Central memory CD8-positive, alpha-beta T cell (primary cell): ENCODE data around the gene FBXO7.

Experiments
- ATAC-seq: fragments of 150-1000 bp; cut with Tn5 transposase; replicated peaks from 2 replicates; pipeline ENCODE4 v1.10.0; 2022; ENCODE audit warnings: mild to moderate bottlenecking, moderate FRiP score, moderate number of reproducible peaks; ENCODE audit not compliant: poor library complexity, severe bottlenecking; ENCODE audit errors: extremely low read depth
- DNase-seq, 2 donors: peaks; one replicate each; pipeline ENCODE4 v3.0.0; 2021; ENCODE audit warnings: low spot score in 2 of 2
- H3K27ac Mint-ChIP-seq: one replicate; pipeline ENCODE4 v1.8.0; 2022; ENCODE audit warnings: low read depth, mild to moderate bottlenecking, moderate library complexity, mixed read lengths
- H3K27me3 Mint-ChIP-seq: one replicate; pipeline ENCODE4 v1.8.0; 2022; ENCODE audit warnings: mixed read lengths
- H3K36me3 Mint-ChIP-seq: one replicate; pipeline ENCODE4 v1.8.0; 2022; ENCODE audit warnings: mild to moderate bottlenecking, moderate library complexity, mixed read lengths; ENCODE audit not compliant: insufficient read depth
- H3K4me1 Mint-ChIP-seq: one replicate; pipeline ENCODE4 v1.8.0; 2022; ENCODE audit warnings: mixed read lengths
- H3K4me3 Mint-ChIP-seq: one replicate; pipeline ENCODE4 v1.8.0; 2022; ENCODE audit warnings: mild to moderate bottlenecking, moderate library complexity, mixed read lengths
- H3K9me3 Mint-ChIP-seq: one replicate; pipeline ENCODE4 v1.8.0; 2022; ENCODE audit warnings: mixed read lengths

FBXO7 gene

DNA sequence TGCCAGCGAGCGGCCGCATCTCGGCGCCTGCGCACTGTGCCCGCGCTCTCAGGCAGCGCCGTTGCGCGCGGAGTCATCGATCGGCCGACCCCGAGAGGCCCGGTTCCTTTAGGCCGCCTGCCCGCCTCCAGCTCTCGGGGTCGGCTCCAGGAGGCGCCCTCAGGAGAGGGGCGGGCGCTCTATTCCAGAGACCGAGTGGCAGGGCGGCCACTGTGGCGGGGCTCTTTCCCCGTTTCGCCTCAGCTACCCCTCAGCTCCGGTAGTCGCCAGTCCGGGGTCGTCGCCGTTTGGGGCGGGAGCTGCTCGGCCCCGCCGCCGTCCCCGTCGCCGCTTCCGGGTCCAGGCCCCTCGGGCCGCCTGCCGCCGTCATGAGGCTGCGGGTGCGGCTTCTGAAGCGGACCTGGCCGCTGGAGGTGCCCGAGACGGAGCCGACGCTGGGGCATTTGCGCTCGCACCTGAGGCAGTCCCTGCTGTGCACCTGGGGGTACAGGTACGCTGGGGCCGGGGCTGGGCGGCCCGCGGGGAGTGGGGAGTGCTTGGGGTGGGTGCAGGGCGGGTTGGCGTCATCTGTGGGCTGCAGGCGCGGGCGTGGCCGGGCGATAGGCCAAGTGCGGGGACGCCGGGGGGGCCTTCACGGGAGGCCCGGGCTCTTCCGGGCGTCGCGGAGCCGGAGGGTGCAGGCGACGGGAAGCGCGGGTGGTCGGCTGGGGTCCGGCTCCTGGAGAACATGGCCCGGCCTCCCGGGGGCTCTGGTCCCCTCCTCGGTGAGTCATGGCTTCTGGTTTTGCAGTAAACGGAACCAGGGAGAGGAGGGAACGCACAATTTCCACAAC lies at the start of gene FBXO7:
Gene FBXO7, plus strand, starts transcription at position 177 of the 833 bp plus-strand sequence. Its CDS starts 192 bp downstream, at position 369.
- H3K4me1 Mint-ChIP-seq: peaks cover 21% of the 10 kb centered on the region
- DNase-seq (peak; percentile 68 to 77), ATAC-seq (peak; percentile 86)
- no peaks in the 10 kb centered on the region for H3K27me3 Mint-ChIP-seq
- peak within 1 kb of the TSS; percentile 90 for H3K27ac Mint-ChIP-seq
- H3K36me3 Mint-ChIP-seq: peaks cover 18% of the 10 kb centered on the region
- H3K9me3 Mint-ChIP-seq: no peaks in the 10 kb centered on the region
- no peak within 1 kb of the TSS for H3K4me3 Mint-ChIP-seq

DNA sequence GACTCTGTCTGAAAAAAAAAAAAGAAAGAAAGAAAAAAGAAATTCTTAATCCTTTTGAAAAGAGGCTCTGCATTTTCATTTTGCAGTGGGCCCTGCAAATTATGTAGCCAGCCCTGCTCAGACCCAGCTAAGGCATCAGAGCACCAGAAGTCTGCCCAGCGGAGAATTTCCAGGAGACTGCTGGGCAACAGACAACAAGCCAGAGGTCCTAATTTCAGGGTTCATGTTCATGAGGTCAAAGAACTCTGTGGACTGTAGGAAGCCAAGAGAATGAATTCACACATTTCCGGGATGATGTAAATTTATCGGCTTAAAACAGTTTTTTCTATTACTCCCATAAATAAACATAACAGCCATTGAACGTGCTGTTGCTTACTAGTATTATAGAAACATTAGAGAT lies 47.7 kb upstream of the FBXO7 start:
- Mint-ChIP-seq H3K4me3 (no peak overlapping the region), H3K4me1 (no peaks in the 10 kb centered on the region), H3K27ac (no peak overlapping the region), H3K27me3 (peaks cover 46% of the 10 kb centered on the region), H3K36me3 (no peaks in the 10 kb centered on the region), H3K9me3 (no peaks in the 10 kb centered on the region)
- DNase-seq (no peak), ATAC-seq (no peak)

GRCh38 chr22:32430352-32430751 lies 44.3 kb upstream of the FBXO7 start:
- Mint-ChIP-seq H3K4me1 (no peaks in the 10 kb centered on the region), H3K9me3 (no peaks in the 10 kb centered on the region), H3K27ac (no peak overlapping the region), H3K4me3 (no peak overlapping the region), H3K27me3 (peaks cover 59% of the 10 kb centered on the region), H3K36me3 (no peaks in the 10 kb centered on the region)
- DNase-seq (no peak), ATAC-seq (no peak)

DNA sequence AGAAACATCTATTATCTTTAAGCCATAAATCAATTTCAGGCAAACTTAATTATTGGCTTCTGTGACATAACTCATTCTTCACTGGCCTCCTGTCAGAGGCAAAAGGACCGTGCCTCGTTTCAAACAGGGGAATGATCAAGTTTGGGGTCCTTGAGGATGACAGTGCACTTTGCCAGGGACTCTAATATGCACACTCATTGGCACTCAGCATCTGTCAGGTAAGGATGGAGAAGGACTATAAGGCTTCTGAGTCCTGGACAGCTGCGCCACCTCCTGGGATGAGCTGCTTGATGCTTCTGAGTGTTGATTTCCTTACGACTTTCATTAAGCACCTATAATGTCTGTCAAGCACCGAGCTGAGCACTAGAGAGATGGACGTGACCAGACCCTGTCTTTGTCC lies 30.5 kb upstream of the FBXO7 start:
- no peaks in the 10 kb centered on the region for H3K27me3 Mint-ChIP-seq
- H3K4me1 Mint-ChIP-seq: no peaks in the 10 kb centered on the region
- no peak for ATAC-seq
- no peaks in the 10 kb centered on the region for H3K9me3 Mint-ChIP-seq
- no peak for DNase-seq
- H3K27ac Mint-ChIP-seq: no peak overlapping the region
- H3K4me3 Mint-ChIP-seq: no peak overlapping the region
- no peaks in the 10 kb centered on the region for H3K36me3 Mint-ChIP-seq

DNA sequence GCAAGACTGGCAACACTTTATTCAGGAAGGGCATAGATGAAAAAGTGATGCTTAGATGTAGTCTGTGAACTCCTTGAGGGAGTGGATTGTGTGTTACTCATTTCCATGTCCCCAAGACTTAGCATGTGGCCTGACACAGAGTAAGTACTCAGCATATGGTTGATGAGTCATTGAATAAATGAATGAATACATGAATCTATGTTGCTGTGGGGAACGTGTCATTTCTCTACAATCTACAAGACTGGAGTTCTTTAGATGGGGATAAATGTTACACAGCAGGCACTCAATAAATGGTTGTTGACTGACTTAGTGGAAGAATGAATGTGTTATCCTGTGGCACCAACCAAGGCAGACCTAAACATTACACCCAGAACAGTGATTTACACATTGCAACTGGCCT lies 28.3 kb upstream of the FBXO7 start:
- Mint-ChIP-seq H3K4me3 (no peak overlapping the region), H3K9me3 (no peaks in the 10 kb centered on the region), H3K36me3 (no peaks in the 10 kb centered on the region), H3K27me3 (no peaks in the 10 kb centered on the region), H3K4me1 (no peaks in the 10 kb centered on the region), H3K27ac (no peak overlapping the region)
- no peak for DNase-seq
- no peak for ATAC-seq

GRCh38 chr22:32448980-32449379 lies 25.6 kb upstream of the FBXO7 start:
- DNase-seq (no peak), ATAC-seq (no peak)
- H3K36me3 Mint-ChIP-seq: no peaks in the 10 kb centered on the region
- no peaks in the 10 kb centered on the region for H3K9me3 Mint-ChIP-seq
- H3K27me3 Mint-ChIP-seq: peaks cover 14% of the 10 kb centered on the region
- no peak overlapping the region for H3K27ac Mint-ChIP-seq
- H3K4me3 Mint-ChIP-seq: no peak overlapping the region
- H3K4me1 Mint-ChIP-seq: no peaks in the 10 kb centered on the region

DNA sequence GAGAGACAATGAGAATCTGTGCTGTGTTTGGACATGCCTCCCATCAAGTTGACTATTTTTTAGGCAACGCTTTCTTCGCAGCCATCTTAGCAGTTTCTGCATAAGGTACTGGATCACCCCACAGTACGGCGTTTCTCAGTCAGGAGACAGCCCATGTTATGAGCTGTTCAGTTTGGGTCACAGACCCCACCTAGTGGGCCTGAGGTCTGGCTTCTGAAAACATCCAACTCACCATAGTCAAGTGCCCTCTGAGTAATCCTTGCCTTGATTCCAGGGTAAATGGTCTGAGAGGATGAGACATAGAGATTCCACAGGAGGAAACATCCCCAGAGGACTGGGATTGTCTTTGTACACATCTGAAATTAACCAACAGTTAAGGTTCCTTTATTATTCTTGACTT lies 17.6 kb upstream of the FBXO7 start:
- peaks cover 83% of the 10 kb centered on the region for H3K27me3 Mint-ChIP-seq
- no peak for ATAC-seq

GRCh38 chr22:32462452-32462851 lies 12.2 kb upstream of the FBXO7 start:
- Mint-ChIP-seq H3K4me3 (no peak overlapping the region), H3K27me3 (peaks cover 80% of the 10 kb centered on the region), H3K27ac (no peak overlapping the region), H3K36me3 (no peaks in the 10 kb centered on the region), H3K9me3 (no peaks in the 10 kb centered on the region), H3K4me1 (no peaks in the 10 kb centered on the region)
- DNase-seq (no peak), ATAC-seq (no peak)

More for the DNA sequence above, 17.6 kb upstream of the FBXO7 start:
- DNase-seq: no peak
- H3K36me3 Mint-ChIP-seq: no peaks in the 10 kb centered on the region
- H3K27ac Mint-ChIP-seq: no peak overlapping the region
- H3K4me1 Mint-ChIP-seq: no peaks in the 10 kb centered on the region
- H3K4me3 Mint-ChIP-seq: no peak overlapping the region
- H3K9me3 Mint-ChIP-seq: no peaks in the 10 kb centered on the region

- Mint-ChIP-seq H3K36me3 (no peaks in the 10 kb centered on the region), H3K4me3 (no peak overlapping the region), H3K4me1 (no peaks in the 10 kb centered on the region), H3K9me3 (no peaks in the 10 kb centered on the region), H3K27me3 (peaks cover 68% of the 10 kb centered on the region), H3K27ac (no peak overlapping the region)
- no peak for DNase-seq
- ATAC-seq: no peak
Observed at GRCh38 chr22:32465661-32466060, 8.9 kb upstream of the FBXO7 start.

DNA sequence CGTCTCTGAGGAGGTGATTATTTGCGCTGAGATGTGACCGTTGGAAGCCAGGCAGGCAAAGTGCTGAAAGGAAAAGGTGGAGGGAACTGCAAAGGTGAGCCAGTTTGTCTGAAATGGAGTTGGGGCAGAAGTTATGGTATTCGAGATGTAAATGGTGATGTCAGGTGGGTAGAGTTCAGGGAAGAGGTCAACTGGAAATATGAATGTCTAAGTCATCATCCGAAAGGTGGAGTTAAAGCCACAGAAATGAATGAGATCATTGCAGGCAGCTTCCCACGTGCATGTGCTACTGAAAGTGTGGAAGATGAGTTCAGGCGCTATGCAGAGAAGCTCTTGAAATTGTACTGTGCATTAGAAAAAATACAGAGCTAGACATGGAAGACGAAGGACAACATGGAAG lies 8.1 kb upstream of the FBXO7 start:
- Mint-ChIP-seq H3K9me3 (no peaks in the 10 kb centered on the region), H3K27ac (no peak overlapping the region), H3K4me1 (no peaks in the 10 kb centered on the region), H3K36me3 (no peaks in the 10 kb centered on the region), H3K27me3 (peaks cover 59% of the 10 kb centered on the region), H3K4me3 (no peak overlapping the region)
- DNase-seq: no peak
- ATAC-seq: no peak

GRCh38 chr22:32469799-32470212 lies 4.8 kb upstream of the FBXO7 start:
- H3K4me1 Mint-ChIP-seq: peaks cover 5% of the 10 kb centered on the region
- no peak for ATAC-seq
- no peak overlapping the region for H3K4me3 Mint-ChIP-seq
- no peaks in the 10 kb centered on the region for H3K9me3 Mint-ChIP-seq
- peaks cover 34% of the 10 kb centered on the region for H3K27me3 Mint-ChIP-seq
- DNase-seq: no peak
- peaks cover 5% of the 10 kb centered on the region for H3K36me3 Mint-ChIP-seq
- H3K27ac Mint-ChIP-seq: no peak overlapping the region

DNA sequence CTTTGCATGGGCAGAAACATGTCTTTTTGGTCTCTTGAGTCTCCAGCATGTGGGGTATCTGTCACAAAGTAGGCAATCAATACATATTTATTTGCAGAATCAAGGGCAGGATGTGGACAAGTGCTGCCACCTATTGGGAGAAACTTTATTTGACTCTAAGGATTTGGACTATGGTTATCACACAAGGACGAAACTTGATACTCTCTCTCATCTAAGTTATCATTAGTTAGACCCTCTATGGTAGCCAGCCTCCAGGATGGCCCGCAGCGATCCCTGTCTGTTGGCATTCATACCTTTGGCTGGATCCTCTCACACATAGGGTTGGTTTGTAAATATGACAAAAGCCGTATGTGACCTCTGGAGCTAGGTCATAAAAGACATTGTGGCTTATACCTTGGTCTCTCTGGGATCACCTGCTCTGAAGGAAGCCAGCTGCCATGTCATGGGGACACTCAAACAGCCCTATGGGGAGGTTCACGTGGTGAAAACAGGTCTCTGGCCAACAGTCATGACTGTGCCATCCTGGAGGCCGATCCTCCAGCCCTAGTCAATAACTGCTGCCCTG lies 1.1 kb upstream of the FBXO7 start:
- peak; percentile 20 to 24 for DNase-seq
- H3K4me1 Mint-ChIP-seq: peaks cover 12% of the 10 kb centered on the region
- no peak overlapping the region for H3K4me3 Mint-ChIP-seq
- no peaks in the 10 kb centered on the region for H3K9me3 Mint-ChIP-seq
- ATAC-seq: no peak
- peak overlapping the region; percentile 90 for H3K27ac Mint-ChIP-seq
- H3K36me3 Mint-ChIP-seq: peaks cover 10% of the 10 kb centered on the region
- H3K27me3 Mint-ChIP-seq: peaks cover 6% of the 10 kb centered on the region

DNA sequence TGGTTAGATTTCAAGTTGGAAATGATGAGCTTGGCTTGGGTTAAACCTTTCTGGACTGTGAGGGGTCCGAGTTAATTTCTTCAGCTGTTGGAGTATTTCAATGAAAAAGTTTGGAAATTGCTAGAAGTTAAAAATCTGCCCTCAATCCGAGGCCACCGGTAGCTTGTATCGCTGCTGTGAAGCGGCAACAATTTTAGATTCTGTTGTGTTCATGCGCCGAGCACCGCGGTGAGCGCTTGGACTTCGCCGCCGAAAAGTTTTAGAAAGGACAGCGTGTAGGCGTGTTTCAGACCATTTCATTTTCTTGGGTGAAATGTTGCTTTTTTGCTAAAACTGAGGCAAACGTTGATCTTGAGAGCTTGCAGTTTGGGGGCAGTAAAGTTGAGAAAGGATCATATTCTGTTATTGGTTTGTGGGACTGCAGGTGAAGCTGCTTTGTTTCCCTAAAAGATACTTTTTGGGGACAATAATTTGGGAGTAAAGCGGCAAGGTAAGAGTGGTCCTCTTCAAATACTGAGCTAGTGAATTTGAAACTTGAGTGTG lies 928 bp downstream of the FBXO7 start:
- DNase-seq (no peak), ATAC-seq (peak; percentile 26)
- peaks cover 24% of the 10 kb centered on the region for H3K36me3 Mint-ChIP-seq
- peaks cover 28% of the 10 kb centered on the region for H3K4me1 Mint-ChIP-seq
- no peak overlapping the region for H3K4me3 Mint-ChIP-seq
- no peaks in the 10 kb centered on the region for H3K27me3 Mint-ChIP-seq
- H3K9me3 Mint-ChIP-seq: no peaks in the 10 kb centered on the region
- H3K27ac Mint-ChIP-seq: peak overlapping the region; percentile 90
